Subcutaneous abdominal adipose tissue (tissue), 5 donors: ENCODE data around the gene PANK2.
A peak's percentile ranks its signal among the peaks of the same experiment; 100 is the strongest.

Source experiments
- H3K27ac ChIP-seq: one replicate; pipeline ENCODE4 v1.7.0; 2013; ENCODE audit warnings: low read depth, mild to moderate bottlenecking, inconsistent platforms, low read length, moderate library complexity
- H3K27me3 ChIP-seq, 5 donors: one replicate each; pipeline ENCODE4 v1.7.0; 2013; ENCODE audit warnings: low read length in 5 of 5, inconsistent platforms in 1 of 5; ENCODE audit not compliant: control insufficient read depth in 5 of 5, insufficient read depth in 4 of 5
- H3K36me3 ChIP-seq, 5 donors: one replicate each; pipeline ENCODE4 v1.7.0; 2013; ENCODE audit warnings: low read length in 5 of 5; ENCODE audit not compliant: control insufficient read depth in 5 of 5, insufficient read depth in 5 of 5
- H3K4me1 ChIP-seq, 5 donors: one replicate each; pipeline ENCODE4 v1.7.0; 2013; ENCODE audit warnings: low read length in 5 of 5, mild to moderate bottlenecking in 3 of 5, moderate library complexity in 1 of 5; ENCODE audit not compliant: control insufficient read depth in 5 of 5, insufficient read depth in 5 of 5
- H3K4me3 ChIP-seq, 5 donors: one replicate each; pipeline ENCODE4 v1.7.0; 2013; ENCODE audit warnings: low read length in 5 of 5, low read depth in 1 of 5
- H3K9ac ChIP-seq, 5 donors: one replicate each; pipeline ENCODE4 v1.7.0; 2013; ENCODE audit warnings: low read length in 5 of 5, mild to moderate bottlenecking in 4 of 5, moderate library complexity in 3 of 5
- H3K9me3 ChIP-seq, 5 donors: one replicate each; pipeline ENCODE4 v1.7.0; 2013; ENCODE audit warnings: low read length in 5 of 5; ENCODE audit not compliant: control insufficient read depth in 5 of 5
- donor health status: healthy.
- donor health status: healthy.
- donor health status: healthy.
- donor health status: healthy.
- donor health status: healthy.

PANK2 gene

DNA sequence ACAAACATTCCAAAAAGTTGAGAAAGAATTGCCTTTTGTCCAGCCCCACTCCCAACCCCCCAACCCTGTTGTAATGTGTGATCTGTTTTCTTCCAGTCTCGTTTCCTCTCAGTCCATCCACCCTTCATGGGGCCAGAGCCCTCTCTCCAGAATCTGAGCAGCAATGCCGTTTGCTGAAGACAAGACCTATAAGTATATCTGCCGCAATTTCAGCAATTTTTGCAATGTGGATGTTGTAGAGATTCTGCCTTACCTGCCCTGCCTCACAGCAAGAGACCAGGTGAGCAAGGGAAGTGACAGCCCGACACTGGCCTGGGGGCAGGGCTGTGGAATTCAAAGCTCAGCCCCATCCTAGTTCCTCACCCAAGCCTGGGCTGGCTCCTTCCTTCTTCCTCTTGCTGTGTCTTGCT lies 34.7 kb upstream of the PANK2 start:
- H3K36me3 ChIP-seq = peaks cover 0 to 38% (median 28%) of the 10 kb centered on the region in 5 donors
- no peak overlapping the region for H3K27ac ChIP-seq
- no peak overlapping the region for H3K9ac ChIP-seq
- no peaks in the 10 kb centered on the region for H3K9me3 ChIP-seq
- H3K27me3 ChIP-seq = no peaks in the 10 kb centered on the region
- peaks cover 0 to 10% (median 3%) of the 10 kb centered on the region in 5 donors for H3K4me1 ChIP-seq
- no peak overlapping the region for H3K4me3 ChIP-seq

- Histone ChIP-seq H3K27me3 (no peaks in the 10 kb centered on the region), H3K4me3 (no peak overlapping the region), H3K9me3 (peaks cover 0 to 3% (median 0%) of the 10 kb centered on the region in 5 donors), H3K4me1 (peaks cover 0 to 9% (median 3%) of the 10 kb centered on the region in 5 donors), H3K9ac (no peak overlapping the region), H3K27ac (no peak overlapping the region), H3K36me3 (peaks cover 2 to 63% (median 45%) of the 10 kb centered on the region in 5 donors)
Observed at GRCh38 chr20:3857405-3857804, 31.8 kb upstream of the PANK2 start.

DNA sequence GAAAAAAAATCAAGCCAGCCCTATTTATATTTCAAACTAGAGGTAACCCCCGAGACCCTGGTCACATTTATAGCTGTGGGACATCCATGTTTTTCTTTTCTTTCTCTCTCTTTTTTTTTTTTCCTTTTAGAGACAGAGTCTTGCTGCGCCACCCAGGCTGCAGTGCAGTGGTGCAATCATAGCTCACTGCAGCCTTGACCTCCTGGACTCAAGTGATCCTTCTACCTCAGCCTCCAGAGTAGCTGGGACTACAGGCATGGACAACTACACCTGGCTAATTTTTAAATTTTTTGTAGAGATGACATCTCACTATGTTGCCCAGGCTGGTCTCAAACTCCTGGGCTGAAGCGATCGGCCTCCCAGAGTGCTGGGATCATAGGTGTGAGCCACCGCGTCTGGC lies 30.5 kb upstream of the PANK2 start:
- Histone ChIP-seq H3K9ac (no peak overlapping the region), H3K27ac (no peak overlapping the region), H3K4me3 (no peak overlapping the region), H3K27me3 (no peaks in the 10 kb centered on the region), H3K36me3 (peaks cover 3 to 76% (median 57%) of the 10 kb centered on the region in 5 donors), H3K9me3 (peaks cover 0 to 3% (median 0%) of the 10 kb centered on the region in 5 donors), H3K4me1 (peaks cover 0 to 9% (median 3%) of the 10 kb centered on the region in 5 donors)

- no peak overlapping the region for H3K27ac ChIP-seq
- H3K9ac ChIP-seq = no peak overlapping the region
- no peaks in the 10 kb centered on the region for H3K27me3 ChIP-seq
- peaks cover 0 to 3% (median 0%) of the 10 kb centered on the region in 5 donors for H3K9me3 ChIP-seq
- H3K4me3 ChIP-seq = no peak overlapping the region
- peaks cover 3 to 90% (median 75%) of the 10 kb centered on the region in 5 donors for H3K36me3 ChIP-seq
- H3K4me1 ChIP-seq = no peaks in the 10 kb centered on the region
Observed at GRCh38 chr20:3861191-3861590, 28.0 kb upstream of the PANK2 start.

- Histone ChIP-seq H3K9ac (no peak overlapping the region), H3K4me1 (no peaks in the 10 kb centered on the region), H3K27ac (no peak overlapping the region), H3K27me3 (no peaks in the 10 kb centered on the region), H3K4me3 (no peak overlapping the region), H3K9me3 (peaks cover 0 to 3% (median 0%) of the 10 kb centered on the region in 5 donors), H3K36me3 (peaks cover 3 to 93% (median 80%) of the 10 kb centered on the region in 5 donors)
Observed at GRCh38 chr20:3862333-3862732, 26.9 kb upstream of the PANK2 start.

GRCh38 chr20:3863317-3863716 lies 25.9 kb upstream of the PANK2 start:
- Histone ChIP-seq H3K27ac (no peak overlapping the region), H3K9ac (no peak overlapping the region), H3K4me3 (no peak overlapping the region), H3K36me3 (peaks cover 3 to 93% (median 78%) of the 10 kb centered on the region in 5 donors), H3K9me3 (peaks cover 0 to 3% (median 0%) of the 10 kb centered on the region in 5 donors), H3K4me1 (no peaks in the 10 kb centered on the region), H3K27me3 (no peaks in the 10 kb centered on the region)

DNA sequence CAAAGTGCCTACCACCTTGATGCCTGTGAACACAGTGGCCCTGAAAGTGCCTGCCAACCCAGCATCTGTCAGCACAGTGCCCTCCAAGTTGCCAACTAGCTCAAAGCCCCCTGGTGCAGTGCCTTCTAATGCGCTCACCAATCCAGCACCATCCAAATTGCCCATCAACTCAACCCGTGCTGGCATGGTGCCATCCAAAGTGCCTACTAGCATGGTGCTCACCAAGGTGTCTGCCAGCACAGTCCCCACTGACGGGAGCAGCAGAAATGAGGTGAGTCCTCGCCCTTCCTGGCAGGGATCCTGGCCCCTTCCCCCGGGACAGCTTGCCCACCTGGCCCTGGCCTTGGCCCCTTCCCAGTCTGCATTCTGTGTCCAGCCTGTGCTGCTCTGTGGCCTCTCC lies 24.7 kb upstream of the PANK2 start:
- Histone ChIP-seq H3K9me3 (peaks cover 0 to 3% (median 0%) of the 10 kb centered on the region in 5 donors), H3K27ac (no peak overlapping the region), H3K9ac (no peak overlapping the region)

GRCh38 chr20:3865152-3865886 lies 23.9 kb upstream of the PANK2 start:
- Histone ChIP-seq H3K4me1 (peaks cover 0 to 6% (median 0%) of the 10 kb centered on the region in 5 donors), H3K9ac (peak overlapping the region in 1 of 5 donors; percentile 21), H3K4me3 (no peak overlapping the region), H3K36me3 (peaks cover 3 to 86% (median 72%) of the 10 kb centered on the region in 5 donors), H3K27ac (no peak overlapping the region), H3K27me3 (no peaks in the 10 kb centered on the region), H3K9me3 (peaks cover 0 to 3% (median 0%) of the 10 kb centered on the region in 5 donors)

More for the DNA sequence above, 24.7 kb upstream of the PANK2 start:
- no peak overlapping the region for H3K4me3 ChIP-seq
- no peaks in the 10 kb centered on the region for H3K27me3 ChIP-seq
- H3K4me1 ChIP-seq = no peaks in the 10 kb centered on the region
- H3K36me3 ChIP-seq = peaks cover 3 to 86% (median 71%) of the 10 kb centered on the region in 5 donors

DNA sequence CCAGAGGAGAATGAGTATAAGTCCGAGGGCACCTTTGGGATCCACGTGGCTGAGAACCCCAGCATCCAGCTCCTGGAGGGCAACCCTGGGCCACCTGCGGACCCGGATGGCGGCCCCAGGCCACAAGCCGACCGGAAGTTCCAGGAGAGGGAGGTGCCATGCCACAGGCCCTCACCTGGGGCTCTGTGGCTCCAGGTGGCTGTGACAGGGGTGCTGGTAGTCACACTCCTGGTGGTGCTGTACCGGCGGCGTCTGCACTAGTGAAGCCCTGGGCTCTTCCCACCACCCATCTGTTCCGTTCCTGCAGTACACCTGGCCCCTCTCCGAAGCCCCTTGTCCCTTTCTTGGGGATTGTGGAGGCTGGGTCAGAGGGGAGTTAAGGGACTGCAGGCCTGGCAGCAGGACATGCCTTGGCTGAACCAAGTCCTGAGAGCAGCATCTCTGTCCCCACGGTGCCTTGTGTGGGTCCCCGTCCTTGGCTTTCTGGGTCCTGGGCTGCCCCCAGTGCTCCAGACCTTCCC lies 23.2 kb upstream of the PANK2 start:
- H3K4me3 ChIP-seq = no peak overlapping the region
- peaks cover 3 to 85% (median 72%) of the 10 kb centered on the region in 5 donors for H3K36me3 ChIP-seq
- no peaks in the 10 kb centered on the region for H3K27me3 ChIP-seq
- H3K27ac ChIP-seq = no peak overlapping the region
- H3K9me3 ChIP-seq = peaks cover 0 to 3% (median 0%) of the 10 kb centered on the region in 5 donors
- H3K9ac ChIP-seq = no peak overlapping the region
- H3K4me1 ChIP-seq = peaks cover 0 to 10% (median 0%) of the 10 kb centered on the region in 5 donors

- Histone ChIP-seq H3K27me3 (no peaks in the 10 kb centered on the region), H3K27ac (no peak overlapping the region), H3K9ac (no peak overlapping the region), H3K4me3 (no peak overlapping the region), H3K4me1 (peaks cover 0 to 11% (median 0%) of the 10 kb centered on the region in 5 donors), H3K36me3 (peaks cover 3 to 85% (median 72%) of the 10 kb centered on the region in 5 donors), H3K9me3 (peaks cover 0 to 3% (median 0%) of the 10 kb centered on the region in 5 donors)
Observed at GRCh38 chr20:3866464-3866863, 22.7 kb upstream of the PANK2 start.
